Stimulated activated CD4-positive, alpha-beta T cell treated with anti-CD3 and anti-CD28 coated beads, TNF-alpha, amount 100 ng/mL, for 24 hours (primary cell): ENCODE measurements around the gene TENT5C.
A peak's percentile ranks its signal among the peaks of the same experiment; 100 is the strongest.

Source experiments
- DNase-seq, 3 experiments: peaks; one replicate each; pipeline ENCODE4 v3.0.0-alpha.2; 2020; ENCODE audit warnings: low read depth in 3 of 3

The TENT5C gene

DNA sequence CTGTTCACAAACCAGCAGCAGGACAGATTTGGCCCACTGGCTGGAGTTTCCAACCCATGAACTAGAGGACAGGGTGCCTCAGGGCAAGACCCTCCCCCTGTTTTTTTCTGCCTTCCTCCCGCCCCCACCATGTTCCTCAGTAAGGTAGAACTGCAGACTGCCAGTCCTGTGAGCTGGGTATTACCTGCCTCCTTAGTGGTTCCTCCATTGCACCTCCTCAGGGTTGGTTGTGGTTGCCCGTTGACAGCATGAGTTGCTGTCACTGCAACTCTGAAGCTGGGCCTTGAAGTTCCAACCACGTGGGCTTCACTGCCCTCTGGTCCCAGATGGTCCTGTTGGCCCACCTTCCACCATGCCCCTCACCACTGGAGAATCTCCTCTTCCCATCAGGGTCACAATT, 28.8 kb downstream of the TENT5C start:
- DNase-seq, result no peak

DNA sequence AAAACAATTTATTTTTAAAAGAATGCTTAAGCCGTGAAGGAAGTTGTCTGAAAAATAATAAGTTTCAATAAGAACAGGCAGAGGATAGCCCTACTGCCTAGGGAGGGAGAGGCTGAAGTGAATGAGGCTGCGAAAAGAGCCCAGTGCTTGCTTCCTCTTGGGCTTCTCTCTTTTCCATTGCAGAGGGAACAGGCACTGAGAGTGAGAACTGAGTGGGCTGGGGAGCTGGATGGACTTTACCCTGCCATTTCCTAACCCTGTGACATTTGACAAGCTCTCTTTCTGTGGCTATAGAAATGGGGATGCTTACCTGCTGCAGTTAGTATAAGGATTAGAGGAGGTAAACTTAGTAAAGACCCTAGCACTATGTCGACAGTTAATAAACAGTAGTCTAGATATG, 30.0 kb downstream of the TENT5C start:
- no peak for DNase-seq

DNA sequence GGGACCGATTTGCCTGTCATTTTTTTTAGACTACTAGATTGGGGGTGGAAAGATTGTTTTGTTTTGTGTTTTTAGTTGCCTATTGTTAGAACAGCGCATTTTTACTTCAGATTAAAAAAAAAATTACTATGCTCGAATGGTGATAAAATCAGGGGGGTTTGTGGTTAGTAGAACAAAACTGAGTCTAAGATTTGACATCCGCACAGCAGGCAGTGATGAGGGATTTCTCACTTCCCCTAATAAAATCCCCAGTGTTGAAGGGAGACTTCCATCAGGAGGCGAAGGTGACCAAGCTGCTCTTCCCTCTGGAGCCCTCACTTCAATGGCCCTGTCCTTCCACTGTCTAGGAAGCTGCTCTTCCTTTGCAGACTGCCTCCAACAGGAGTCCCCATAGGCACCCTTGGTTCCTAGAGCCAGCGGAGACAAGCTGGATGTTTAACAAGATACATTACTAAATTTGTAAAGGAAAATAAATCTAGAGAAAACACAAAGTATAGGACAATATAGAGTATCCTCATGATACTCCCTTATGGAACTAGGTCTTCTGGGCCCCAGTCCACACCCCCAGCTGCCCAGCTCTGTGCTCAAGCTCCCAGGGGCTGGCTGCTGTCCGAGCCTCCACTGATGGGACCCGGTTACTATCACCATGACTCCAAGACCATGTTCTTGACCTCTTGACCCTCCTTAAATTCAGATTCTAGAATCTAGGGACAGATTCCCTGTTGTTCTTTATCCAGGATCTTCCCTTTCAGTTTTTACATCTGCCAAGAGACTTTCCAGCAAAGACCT, 31.0 kb downstream of the TENT5C start:
- DNase-seq, result no peak

DNA sequence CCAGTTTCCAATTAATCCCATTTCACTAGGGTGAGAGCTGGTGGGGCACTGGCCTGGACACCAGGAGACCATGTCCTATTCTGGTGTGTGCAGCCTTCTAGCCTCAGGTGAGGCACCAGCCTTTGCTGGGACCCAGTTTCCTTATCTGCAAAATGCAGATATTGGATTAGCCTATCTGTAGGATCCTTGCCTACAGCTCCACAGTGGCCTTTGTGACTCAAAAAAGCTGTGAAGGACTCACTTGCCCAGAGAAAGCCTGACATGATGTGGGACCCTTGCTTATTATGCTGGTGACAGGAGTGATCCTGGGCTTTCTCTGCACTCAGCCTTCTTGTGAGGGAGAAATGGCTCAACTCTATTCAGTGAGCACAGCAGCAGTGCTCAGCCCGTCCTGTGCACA, 32.3 kb downstream of the TENT5C start:
- DNase-seq, result no peak

DNA sequence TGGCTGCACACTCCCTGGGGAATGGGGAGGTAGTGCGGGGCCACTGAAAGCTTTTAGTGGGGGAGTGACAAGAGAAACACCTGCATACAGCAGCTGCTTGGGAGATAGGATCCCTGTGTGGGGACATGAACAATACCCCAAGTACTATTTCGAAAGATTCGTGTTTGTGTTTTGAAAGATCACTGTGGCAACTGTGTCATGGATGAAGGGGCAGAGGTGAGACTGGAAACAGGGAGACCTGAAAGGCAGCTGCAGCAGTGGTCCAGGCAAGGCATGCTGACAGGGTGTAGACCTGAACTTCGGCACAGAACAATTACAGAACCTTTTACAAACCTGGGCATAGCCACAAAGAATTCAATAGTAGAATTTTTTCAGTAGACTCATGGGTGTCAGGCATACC, 32.9 kb downstream of the TENT5C start:
- DNase-seq, result no peak

DNA sequence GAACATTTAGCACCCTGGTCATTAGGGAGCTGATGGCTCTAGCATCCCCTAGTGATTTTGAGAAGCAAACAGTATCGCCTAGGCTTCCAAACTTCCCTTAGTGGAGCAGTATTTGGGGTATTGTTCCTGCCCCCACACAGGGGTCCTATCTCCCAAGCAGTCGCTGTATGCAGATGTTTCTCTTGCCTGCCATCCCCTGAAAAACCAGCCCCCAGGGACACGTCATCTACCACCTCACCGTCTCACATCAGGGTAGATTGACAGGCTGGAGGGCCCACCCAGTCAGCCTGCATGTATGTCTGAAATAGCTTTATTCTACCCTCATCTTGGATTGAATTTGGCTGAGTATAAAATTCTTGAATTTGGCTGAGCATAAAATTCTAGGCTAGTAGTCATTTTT, 33.9 kb downstream of the TENT5C start:
- no peak for DNase-seq

DNA sequence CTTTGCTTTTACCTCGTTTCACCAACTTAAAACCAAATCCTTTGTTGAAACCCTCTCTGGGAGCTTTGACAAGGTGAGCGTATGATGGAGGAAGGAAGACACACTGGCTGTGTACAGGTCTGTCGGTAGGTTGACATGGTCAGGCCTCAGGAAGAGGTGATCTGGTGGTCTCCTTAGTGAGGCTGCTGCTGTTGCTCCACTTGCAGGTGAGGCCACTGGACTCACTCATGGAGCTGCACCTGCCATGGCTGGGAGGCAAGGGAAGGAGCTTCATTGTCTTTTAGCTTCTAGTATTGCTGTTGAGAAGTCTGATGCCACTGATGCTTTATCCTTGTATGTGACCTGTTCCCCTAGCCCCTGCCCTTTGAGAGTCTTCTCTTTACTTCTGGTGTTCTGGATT, 35.7 kb downstream of the TENT5C start:
- no peak for DNase-seq

DNA sequence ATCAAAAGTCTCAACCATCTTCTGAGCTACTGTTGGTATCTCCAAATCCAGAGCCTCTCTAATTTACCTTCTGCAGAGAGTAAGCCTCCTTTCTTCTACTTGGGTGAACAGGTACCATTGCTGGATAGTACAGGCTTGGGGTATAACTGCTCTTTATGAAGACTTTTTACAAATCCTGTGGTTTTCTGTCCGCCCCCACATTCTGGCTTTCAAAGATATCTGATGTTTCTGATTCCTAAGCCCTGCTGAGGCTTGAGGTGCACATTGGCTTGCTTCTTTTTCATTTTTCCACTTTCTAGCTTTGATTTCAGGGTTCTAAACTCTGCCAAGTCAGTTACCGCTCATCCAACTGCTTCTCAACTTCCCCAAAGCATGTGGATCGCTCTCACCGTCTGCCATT, 37.1 kb downstream of the TENT5C start:
- DNase-seq, result no peak

DNA sequence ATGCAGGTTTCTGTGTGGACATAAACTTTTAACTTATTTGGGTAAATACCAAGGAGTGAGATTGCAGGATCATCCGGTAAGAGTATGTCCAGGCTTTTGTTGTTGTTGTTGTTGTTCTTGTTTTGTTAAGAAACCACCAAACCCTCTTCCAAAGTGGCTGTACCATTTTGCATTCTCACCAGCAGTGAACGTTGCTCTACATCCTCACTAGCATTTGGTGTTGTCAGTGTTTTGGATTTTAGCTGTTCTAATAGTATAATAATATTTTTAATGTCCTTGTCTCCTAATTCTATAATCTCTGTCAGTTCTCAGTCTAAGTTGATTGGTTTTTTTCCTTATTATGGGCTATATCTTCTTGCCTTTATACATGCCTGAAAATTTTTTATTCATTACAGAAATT, 37.8 kb downstream of the TENT5C start:
- no peak for DNase-seq

DNA sequence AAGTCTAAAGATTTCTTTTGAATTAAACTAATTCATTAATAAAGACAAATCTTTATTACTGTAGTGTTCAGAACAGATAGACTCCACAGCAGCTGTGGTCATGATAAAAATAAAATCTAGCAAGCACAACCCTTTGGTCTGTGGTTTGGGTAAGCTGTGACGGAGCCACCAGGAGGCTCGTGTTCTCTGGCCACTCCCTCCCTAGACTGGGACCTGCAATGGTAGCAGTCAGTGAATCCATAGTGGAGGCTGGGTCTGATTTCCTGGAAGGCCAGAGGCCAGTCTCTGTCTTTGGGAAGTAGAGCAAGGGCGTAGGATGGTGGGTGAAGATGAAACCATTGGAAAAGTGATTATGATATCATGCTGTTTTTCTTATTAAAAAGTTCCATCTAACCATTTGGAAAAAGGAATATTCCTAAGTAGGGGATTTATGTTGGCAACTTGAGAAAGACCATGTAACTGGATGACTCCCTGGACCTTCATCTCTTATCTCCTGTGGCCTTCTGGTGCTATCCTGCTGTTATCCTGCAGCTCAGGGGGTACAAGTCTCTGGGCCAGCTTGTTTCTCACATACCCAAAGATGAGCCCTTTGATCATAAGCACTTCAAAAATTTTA, 39.0 kb downstream of the TENT5C start:
- no peak for DNase-seq

DNA sequence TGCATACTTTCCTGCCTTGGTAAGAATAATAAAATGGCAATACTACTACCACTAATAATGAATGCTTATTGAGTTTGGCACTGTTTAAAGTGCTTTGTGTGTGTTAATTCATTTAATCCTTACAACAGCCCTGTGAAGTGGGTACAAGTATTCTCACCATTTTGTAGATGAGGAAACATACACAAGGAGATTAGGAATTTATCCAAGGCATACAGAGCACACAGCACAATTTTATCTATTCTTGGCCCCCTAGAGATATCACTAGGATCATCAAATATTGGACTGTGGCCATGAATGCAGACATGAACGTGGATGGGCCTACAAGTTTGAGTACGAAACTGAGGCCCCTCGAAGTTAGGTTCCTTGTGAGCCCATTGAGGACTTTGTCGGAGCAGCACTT, 39.5 kb downstream of the TENT5C start:
- no peak for DNase-seq

DNA sequence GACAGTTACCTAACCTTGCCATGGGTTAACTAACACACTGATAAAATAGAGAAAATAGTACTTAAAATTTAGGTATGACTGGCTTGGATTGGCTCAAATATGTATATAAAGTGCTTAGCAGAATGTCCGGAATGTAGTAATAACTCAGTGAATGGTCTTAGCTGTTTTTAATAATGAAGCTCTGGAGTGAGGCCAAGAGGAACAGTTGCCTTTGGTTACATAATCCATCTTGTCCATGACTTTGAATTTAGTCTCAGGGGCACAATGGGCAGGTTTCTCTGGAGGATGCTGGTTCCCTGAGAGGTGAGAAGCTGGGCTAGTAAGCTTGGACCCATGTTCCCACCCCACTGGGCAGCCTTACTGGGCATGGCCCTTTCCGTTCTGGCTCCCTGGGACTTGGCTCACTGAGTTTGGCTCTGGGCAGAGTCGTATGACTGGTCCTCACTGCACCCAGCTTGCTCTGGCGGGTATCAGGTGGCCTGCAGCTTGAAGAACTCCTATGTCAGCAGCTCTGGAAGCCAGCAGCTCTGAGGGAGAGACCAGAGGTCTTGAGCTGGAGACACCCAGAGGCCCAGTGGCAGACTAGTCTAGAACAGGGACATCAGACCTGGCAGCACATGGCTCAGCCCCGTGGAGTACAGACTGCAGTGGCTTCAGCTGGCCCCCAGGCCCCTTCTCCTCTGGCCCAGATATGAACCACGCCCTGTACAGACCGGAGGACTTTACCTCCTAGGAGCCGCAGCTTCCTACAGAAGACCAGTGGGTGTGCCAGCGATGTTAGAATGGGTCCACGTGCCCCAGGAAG, 40.4 kb downstream of the TENT5C start:
- no peak for DNase-seq

DNA sequence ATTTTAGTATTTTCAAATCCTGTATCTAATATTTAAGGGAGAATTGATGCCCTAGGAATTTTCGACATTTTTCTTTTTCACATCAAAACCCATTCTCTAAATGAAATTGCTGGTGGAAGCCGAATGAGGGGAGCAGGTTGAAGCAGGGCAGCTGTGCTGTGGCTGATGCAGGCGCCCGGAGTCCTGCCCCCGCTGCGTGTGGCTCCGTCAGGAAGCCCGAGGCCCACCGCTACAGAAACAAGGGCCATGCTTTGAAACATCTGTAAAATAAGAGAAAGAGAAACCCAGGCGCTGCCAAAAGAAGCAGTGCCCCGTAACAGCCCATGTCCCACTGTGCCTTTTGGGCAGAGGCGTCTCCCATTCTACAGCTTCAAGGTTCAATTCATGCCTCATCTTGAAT, 41.1 kb downstream of the TENT5C start:
- DNase-seq, result no peak

DNA sequence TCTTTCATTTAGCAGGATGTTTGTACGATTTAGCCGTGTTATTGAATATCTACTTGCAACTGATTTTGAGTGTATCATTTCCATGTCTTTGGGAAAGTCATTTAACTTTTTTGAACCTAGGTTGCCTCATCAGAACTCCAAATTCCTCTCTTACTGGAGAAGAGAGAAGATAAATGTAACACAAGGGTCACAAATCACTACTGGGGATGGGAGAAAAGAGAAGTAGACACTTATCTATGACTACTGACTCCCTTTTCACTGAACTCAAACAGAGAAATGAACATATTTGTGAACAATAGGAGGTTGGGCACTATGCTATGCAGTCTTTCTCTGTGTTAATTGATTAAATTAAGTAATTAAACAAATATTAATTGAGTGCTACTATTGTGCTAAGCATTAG, 42.2 kb downstream of the TENT5C start:
- no peak for DNase-seq

DNA sequence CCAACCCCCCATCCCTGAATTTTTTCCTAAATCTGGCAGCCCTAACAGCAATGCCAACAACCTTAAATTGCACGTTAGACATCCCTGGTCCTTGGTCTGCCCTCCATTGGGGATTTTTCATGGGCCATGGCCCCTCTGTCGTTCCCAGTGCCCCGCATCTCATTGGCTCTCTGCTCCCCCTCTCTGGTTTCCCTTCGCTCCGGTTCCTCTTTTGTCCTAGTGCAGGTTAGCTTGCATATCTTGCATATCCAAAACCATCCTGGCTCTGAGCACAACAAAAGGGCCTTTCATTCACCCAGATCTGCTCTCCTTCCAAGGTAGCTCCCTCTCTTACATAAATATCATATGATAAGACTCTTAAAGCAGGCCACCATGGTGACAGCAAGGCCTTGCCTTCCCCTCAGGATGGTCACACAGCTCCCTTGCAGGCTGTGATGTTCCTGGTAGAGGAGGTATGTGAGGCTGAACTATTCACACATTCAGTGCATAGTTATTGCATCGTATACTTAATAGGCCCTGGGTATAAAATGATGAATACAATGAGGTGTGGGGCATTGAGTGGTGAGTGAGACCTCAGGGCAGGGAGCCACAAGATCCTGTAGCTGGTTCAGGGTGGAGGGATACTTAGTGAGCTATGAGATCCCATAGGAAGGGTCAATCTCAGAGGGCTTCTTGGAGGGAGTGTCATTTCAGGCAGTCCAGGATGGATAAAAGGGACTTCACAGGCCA, 45.2 kb downstream of the TENT5C start:
- no peak for DNase-seq

DNA sequence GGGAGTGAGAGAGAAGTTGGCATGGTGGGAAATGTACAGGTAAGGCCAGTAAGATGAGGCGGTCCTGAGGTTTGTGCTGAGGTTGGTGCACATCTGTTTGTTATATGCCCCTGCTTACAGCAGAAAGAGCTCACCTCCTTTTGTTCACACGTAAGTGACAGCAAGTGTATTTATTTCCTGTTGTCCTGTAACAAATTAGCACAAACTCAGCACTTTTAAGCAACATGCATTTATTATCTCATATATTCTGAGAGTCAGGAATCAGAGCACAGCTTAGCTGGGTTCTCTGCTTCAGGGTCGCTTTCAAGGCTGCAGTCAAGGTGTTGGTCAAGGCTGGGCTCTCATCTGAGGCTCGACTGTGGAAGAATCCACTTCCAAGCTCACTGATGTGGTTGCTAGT, 45.8 kb downstream of the TENT5C start:
- no peak for DNase-seq

DNA sequence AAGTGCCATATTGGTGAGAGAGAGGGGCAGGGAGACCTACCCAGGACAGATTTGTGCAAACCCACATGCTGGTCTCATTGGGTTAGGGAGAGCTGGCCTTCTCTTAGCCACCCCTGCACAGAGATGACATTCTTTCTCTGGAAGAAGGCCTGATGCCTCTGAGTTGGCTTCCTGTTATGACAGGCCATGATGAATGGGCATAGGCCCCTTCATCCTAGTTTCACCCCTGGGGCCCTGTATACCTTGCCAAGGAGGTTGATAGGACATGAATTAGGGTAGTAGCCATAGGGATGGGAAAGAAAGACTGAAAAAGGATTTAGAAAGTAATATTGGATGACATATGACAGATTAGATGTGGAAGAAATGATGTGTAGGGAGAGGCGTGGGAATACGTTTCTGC, 46.6 kb downstream of the TENT5C start:
- no peak for DNase-seq

DNA sequence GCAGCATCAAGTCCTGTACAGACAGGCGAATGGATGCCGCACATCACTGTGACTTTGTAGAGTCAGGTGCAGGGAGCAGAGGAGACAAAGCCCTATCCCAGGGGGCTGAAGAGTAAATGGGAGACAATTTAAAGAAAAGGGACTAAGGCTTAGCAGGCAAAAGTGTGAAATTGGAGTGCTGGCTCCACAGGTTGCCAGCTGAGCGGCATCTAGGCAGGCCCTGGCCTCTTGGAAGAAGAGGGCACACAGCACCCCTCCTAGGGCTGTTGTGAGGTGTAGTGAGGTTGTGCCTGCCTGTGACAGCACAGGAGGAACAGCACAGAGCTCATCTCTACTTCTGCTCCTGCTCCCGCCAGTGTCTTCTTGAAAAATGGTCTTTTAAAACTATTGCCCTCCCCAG, 47.3 kb downstream of the TENT5C start:
- DNase-seq, result no peak

DNA sequence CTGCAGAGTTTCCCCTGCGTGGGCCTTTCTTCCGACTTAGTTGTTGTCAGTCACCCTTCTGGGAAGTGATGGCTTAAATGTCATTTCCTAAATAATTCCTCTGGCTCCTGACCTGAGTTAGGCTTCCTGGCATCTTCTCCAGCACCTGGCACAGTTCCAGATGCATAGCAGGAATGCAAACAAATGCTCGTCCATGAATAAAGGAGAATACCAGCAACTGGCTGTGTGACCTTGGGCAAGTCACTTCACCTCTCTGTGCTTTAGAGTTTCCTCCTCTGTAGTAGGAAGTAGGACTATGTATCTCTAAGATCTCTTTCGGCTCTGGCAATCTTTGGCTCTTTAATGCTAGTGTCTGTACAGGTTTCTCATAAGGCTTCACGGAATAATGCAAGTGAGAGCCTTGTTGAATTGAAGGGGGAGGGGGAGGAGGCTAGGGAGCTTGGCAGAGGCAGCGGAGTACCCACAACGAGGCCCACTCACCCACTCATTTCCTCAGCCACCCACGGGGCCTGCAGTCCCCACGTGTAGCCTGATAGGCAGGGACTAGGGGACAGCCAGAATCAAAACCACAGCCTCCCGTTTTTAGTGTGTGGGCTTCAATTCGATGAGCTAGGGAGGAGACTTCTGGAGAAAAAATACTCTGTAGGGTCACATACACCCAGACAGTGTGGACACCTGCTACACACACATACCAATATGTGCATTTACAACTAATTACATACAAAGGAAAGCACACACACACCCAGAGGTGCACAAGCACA, 48.1 kb downstream of the TENT5C start:
- DNase-seq, result peak in 1 of 3 experiments; percentile 40

DNA sequence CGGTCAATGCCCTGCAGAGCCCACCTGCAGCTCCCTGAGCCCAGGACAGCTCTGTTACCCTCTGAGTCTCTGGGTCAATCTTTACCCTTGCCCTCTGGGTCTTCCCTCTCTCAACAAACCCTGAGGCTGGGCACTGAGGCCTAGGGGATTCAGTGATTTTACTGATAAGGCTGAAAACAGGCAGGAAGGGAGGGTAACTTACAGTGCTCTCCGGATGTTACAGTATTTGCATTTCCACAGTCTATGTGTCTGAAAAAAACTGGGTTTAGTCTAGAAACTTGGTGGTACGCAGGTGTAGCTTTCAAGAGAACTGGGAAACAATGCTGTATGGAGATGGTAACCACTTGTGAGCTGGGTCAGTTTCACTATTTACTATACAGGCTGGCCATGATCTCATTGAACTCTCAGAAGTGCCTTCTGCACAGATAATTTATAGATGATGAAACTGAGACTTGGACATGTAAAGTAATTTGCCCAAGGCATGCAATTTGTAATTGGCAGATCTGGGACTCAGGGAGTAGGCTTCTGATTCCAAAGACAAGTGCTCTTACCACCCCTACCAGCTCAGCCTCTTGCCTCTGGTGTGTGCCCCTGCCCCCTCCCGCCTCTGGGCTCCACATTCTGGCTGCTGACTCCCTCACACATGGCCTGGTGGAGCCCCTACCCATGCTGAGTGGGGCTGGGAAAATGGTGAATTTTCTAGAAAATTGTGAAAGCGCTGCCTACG, 48.8 kb downstream of the TENT5C start:
- no peak for DNase-seq

DNA sequence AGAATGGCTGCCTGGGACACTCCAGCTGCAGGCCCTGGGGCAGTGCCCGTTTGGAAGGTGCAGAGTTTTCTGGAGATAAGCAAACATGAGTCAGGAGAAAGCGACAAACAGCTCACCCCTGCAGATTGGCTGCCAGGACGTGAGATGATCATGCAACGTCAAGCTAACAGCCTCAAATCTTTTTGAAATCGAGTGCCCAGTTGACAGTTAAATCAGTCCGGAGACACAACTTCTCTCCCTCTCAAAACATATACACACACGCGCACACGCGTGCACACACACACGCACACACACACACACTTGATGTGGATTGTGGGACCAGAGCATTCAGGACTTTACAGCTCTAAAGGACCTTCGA, 49.4 kb downstream of the TENT5C start:
- no peak for DNase-seq
